ENCODE results near the gene ACTC1. TPM values are rescaled to one million over a fixed set of nuclear protein-coding genes. Genes with fewer than 3 reads are reported as not detected.
A peak's percentile ranks its signal among the peaks of the same experiment; 100 is the strongest.

Gene ACTC1
- total RNA-seq, 1 donor from 2014 or later = 4.2 TPM

- DNase-seq (ENCODE audit: low spot score) = no peak
- Mint-ChIP-seq H3K9me3 (ENCODE audit: unreplicated experiment) (no peaks in the 10 kb centered on the region), H3K27ac (ENCODE audit: unreplicated experiment) (no peak overlapping the region), H3K36me3 (ENCODE audit: low read depth, unreplicated experiment) (no peaks in the 10 kb centered on the region), H3K4me1 (ENCODE audit: unreplicated experiment) (no peaks in the 10 kb centered on the region), H3K27me3 (ENCODE audit: unreplicated experiment) (peaks cover 3% of the 10 kb centered on the region), H3K4me3 (ENCODE audit: unreplicated experiment) (no peak overlapping the region)
- no peak for TF ChIP-seq CTCF (IDR thresholded peaks at IDR 0.05; ENCODE audit: unreplicated experiment)
These were observed 26.8 kb downstream of the ACTC1 start for GRCh38 chr15:34768530-34768929.

DNA sequence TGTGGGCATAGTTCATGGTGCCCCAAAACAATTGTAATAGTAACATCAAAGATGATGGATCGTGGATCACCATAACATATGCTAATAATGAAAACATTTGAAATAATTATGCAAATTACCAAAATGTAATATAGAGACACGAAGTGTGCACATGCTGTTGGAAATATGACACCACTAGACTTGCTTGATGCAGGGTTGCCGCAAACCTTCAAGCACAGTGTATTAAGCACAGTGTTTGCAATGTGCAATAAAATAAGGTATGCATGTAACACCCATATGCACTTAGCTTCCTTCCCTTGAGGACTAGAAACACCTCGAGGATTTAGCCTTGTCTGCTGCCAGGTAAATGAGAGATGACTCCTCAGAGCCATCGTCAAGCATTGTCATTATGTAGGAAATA, 29.6 kb downstream of the ACTC1 start:
- Mint-ChIP-seq H3K4me3 (ENCODE audit: unreplicated experiment) (no peak overlapping the region), H3K4me1 (ENCODE audit: unreplicated experiment) (peaks cover 7% of the 10 kb centered on the region), H3K36me3 (ENCODE audit: low read depth, unreplicated experiment) (no peaks in the 10 kb centered on the region), H3K27ac (ENCODE audit: unreplicated experiment) (no peak overlapping the region), H3K9me3 (ENCODE audit: unreplicated experiment) (no peaks in the 10 kb centered on the region), H3K27me3 (ENCODE audit: unreplicated experiment) (peaks cover 3% of the 10 kb centered on the region)
- no peak for TF ChIP-seq CTCF (IDR thresholded peaks at IDR 0.05; ENCODE audit: unreplicated experiment)
- DNase-seq (ENCODE audit: low spot score) = no peak

GRCh38 chr15:34760909-34761308, 34.4 kb downstream of the ACTC1 start:
- Mint-ChIP-seq H3K9me3 (ENCODE audit: unreplicated experiment) (no peaks in the 10 kb centered on the region), H3K36me3 (ENCODE audit: low read depth, unreplicated experiment) (no peaks in the 10 kb centered on the region), H3K27ac (ENCODE audit: unreplicated experiment) (no peak overlapping the region), H3K4me3 (ENCODE audit: unreplicated experiment) (no peak overlapping the region), H3K27me3 (ENCODE audit: unreplicated experiment) (no peaks in the 10 kb centered on the region), H3K4me1 (ENCODE audit: unreplicated experiment) (peaks cover 24% of the 10 kb centered on the region)
- TF ChIP-seq CTCF (IDR thresholded peaks at IDR 0.05; ENCODE audit: unreplicated experiment) = no peak
- no peak for DNase-seq (ENCODE audit: low spot score)

DNA sequence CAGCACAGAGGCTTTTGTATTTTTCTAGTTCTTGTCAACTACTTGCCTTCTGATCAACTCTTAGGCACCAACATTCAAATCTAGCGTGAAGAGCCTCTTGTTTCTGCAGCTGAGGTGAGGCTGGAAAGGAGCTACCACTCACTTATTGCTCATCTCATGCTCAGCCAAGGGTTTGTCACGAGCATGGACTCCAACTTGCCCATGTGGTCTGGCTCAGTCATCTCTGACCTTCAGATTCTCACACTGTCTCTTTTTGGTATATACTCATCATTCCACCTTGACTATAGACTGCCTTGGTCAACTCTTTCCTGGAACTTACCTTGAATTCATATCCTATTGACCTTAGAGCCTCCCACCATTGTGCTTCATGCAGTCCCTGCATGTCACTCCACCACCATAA, 35.4 kb downstream of the ACTC1 start:
- Mint-ChIP-seq H3K4me1 (ENCODE audit: unreplicated experiment) (peaks cover 24% of the 10 kb centered on the region), H3K27me3 (ENCODE audit: unreplicated experiment) (peaks cover 2% of the 10 kb centered on the region), H3K9me3 (ENCODE audit: unreplicated experiment) (no peaks in the 10 kb centered on the region), H3K4me3 (ENCODE audit: unreplicated experiment) (no peak overlapping the region), H3K36me3 (ENCODE audit: low read depth, unreplicated experiment) (no peaks in the 10 kb centered on the region), H3K27ac (ENCODE audit: unreplicated experiment) (no peak overlapping the region)
- no peak for DNase-seq (ENCODE audit: low spot score)
- no peak for TF ChIP-seq CTCF (IDR thresholded peaks at IDR 0.05; ENCODE audit: unreplicated experiment)

GRCh38 chr15:34759347-34759746, 36.0 kb downstream of the ACTC1 start:
- H3K36me3 Mint-ChIP-seq (ENCODE audit: low read depth, unreplicated experiment) = no peaks in the 10 kb centered on the region
- peak; percentile 28 for DNase-seq (ENCODE audit: low spot score)
- H3K9me3 Mint-ChIP-seq (ENCODE audit: unreplicated experiment) = no peaks in the 10 kb centered on the region
- no peak for TF ChIP-seq CTCF (IDR thresholded peaks at IDR 0.05; ENCODE audit: unreplicated experiment)
- H3K4me1 Mint-ChIP-seq (ENCODE audit: unreplicated experiment) = peaks cover 24% of the 10 kb centered on the region
- no peak overlapping the region for H3K4me3 Mint-ChIP-seq (ENCODE audit: unreplicated experiment)
- H3K27me3 Mint-ChIP-seq (ENCODE audit: unreplicated experiment) = peaks cover 2% of the 10 kb centered on the region
- no peak overlapping the region for H3K27ac Mint-ChIP-seq (ENCODE audit: unreplicated experiment)

Data from endothelial cell (in vitro differentiated cells).